AG10803 (cell line): ENCODE measurements around the gene JAML.

Experiments
- DNase-seq: peaks from one replicate; pipeline ENCODE4 v3.0.0; 2010; ENCODE audit warnings: low read depth
- H3K4me3 ChIP-seq: 2 replicates; pipeline ENCODE4 v1.5.1; 2011; ENCODE audit warnings: mild to moderate bottlenecking, low read length, control low read depth
- TF ChIP-seq, protein P1 (sequence below): conservative IDR thresholded peaks from 2 replicates; pipeline ENCODE4 v1.5.1; 2011; ENCODE audit warnings: mild to moderate bottlenecking, low read length, control low read depth, inconsistent platforms

Gene JAML

DNA sequence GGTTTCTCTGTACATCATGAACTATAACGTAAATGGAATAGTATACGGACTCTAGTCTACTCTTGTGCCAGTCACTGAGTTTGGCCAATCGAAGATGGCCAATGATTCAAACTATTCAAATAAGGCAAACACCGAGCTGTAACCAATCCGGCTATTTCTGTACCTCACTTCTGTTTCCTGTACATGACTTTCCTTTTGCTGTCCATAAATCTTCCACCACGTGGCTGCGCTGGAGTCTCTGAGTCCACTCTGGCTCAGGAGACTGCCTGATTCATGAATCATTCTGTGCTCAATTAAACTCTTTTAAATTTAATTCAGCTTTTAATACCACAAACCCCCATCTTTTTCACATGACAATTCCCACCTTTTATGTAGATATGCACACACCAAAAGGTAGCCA lies 1.5 kb upstream of the JAML start:
- TF ChIP-seq, protein P1, sequence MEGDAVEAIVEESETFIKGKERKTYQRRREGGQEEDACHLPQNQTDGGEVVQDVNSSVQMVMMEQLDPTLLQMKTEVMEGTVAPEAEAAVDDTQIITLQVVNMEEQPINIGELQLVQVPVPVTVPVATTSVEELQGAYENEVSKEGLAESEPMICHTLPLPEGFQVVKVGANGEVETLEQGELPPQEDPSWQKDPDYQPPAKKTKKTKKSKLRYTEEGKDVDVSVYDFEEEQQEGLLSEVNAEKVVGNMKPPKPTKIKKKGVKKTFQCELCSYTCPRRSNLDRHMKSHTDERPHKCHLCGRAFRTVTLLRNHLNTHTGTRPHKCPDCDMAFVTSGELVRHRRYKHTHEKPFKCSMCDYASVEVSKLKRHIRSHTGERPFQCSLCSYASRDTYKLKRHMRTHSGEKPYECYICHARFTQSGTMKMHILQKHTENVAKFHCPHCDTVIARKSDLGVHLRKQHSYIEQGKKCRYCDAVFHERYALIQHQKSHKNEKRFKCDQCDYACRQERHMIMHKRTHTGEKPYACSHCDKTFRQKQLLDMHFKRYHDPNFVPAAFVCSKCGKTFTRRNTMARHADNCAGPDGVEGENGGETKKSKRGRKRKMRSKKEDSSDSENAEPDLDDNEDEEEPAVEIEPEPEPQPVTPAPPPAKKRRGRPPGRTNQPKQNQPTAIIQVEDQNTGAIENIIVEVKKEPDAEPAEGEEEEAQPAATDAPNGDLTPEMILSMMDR: no peak
- no peak overlapping the region for H3K4me3 ChIP-seq
- DNase-seq: peak; percentile 6

DNA sequence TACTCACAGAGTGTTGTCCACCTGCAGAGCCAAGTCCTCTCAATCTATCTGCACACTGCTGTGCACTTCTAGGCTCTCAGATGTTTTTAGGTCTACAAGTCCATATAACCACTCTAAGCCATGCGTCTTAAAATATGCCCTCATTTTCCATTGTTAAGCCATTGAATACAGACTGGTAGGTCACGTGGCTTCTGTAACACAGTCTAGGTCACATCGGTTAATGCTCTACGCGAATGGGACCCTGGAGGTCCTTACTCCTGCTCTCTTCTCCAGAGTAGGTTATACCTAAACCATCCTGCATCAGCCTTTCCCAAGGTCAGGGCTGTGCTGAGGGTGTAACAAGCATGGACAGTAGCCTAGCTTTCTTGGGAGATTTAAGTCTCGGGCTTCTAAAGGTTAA lies 819 bp downstream of the JAML start:
- DNase-seq: no peak
- TF ChIP-seq, protein P1: no peak
- H3K4me3 ChIP-seq: no peak overlapping the region

DNA sequence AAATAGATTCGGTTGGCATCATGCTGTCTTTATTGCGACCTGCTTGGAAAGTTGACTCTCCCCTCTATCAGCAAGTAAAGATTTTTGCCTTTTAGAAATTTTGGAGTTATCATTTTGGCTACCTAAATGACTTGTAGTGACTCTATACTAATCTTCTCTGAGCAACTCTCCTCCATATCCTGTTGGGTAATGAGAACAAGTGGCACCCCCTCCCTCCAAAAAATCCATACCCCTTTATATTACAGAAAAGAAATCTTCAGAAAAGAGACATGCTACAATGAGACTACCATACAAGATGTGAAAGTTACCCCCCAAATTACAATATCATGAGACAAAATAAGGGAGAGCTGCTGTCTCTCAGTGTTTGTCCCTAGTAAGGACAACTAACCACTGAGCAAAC lies 1.2 kb downstream of the JAML start:
- H3K4me3 ChIP-seq: no peak overlapping the region
- DNase-seq: no peak
- TF ChIP-seq, protein P1: no peak

DNA sequence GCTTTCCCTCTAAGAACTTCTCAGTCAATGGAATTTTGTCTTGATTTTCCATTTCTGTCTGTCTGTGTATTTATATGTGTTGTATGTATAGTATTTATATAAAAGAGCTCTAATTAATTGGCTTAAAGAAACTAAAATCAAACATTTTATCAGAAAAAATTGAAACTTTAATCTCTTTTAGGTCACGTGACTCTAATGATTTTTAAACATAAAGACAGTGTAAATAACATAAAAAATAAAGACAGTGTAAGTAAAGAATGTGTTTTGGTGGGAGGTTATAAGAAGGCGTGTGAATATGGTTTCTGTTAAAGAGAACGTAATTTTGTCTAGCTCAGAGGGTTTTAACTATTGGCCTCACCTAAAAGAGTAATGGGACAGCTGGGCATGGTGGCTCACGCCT lies 2.4 kb downstream of the JAML start:
- DNase-seq: no peak
- H3K4me3 ChIP-seq: no peak overlapping the region
- TF ChIP-seq, protein P1: no peak

DNA sequence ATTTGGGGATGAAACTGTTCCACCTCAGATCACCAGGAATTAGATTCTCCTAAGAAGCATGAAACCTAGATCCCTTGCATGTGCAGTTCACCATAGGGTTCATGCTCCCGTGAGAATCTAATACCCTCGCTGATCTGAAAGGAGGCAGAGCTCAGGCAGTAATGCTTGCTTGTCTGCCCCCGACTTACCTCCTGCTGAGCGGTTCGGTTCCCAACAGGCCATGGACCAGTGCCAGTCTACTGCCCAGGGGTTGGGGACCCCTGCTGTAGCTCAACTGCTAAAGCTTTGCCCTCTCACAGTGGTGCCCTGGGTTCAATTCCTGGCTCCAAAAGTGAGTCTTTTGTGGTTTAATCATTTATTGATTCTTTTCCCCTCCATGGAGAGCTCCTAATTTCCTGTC lies 3.4 kb downstream of the JAML start:
- DNase-seq: no peak
- no peak overlapping the region for H3K4me3 ChIP-seq
- TF ChIP-seq, protein P1: no peak

DNA sequence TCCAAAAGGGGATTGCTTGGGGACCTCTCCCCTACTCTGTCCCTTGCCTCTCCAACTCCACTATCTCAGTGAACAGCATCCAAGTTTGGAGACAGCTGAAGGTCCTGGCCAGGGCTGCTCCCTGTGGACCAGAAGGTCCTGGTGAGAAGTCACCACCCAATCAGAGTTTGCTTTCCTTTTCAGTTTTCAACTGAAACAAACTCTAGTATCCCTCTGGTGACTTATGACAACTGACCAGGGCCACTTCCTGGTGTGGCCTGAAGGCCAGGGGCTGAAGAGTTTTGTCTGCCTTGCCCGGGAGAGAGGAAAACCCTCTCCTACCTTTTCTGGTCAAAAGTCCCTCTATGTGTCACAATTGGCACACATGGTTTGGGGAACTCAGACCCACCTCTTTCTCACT lies 5.1 kb downstream of the JAML start:
- no peak for DNase-seq
- TF ChIP-seq, protein P1: no peak
- H3K4me3 ChIP-seq: no peak overlapping the region

DNA sequence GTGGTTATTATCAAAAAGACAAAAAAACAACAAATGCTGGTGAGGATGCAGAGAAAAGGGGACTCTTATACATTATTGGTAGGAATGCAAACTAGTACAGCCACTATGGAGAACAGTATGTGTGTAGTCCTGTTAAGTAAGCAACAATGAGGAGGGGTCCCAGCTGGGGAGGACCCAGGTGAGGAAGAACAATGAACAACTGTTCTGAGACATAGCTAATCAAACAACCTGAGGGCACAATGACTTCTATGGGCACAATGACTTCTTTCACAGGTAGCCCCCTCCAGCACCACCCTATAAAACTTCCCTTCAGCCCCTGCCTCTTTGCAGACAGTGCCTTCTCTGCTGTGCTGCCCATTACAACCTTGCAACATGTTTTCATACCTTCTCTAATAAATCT lies 5.6 kb downstream of the JAML start:
- TF ChIP-seq, protein P1: no peak
- DNase-seq: no peak

More for the DNA sequence above, 5.6 kb downstream of the JAML start:
- no peak overlapping the region for H3K4me3 ChIP-seq
